Right cardiac atrium (tissue), 5 donors: ENCODE data around the gene HSD3B7. TPM values are rescaled to one million over a fixed set of nuclear protein-coding genes. Genes with fewer than 3 reads are reported as not detected.

Experiments
- ATAC-seq, 2 donors: fragments of 200-7000 bp; cut with Tn5 transposase; one replicate each; pipeline versions ENCODE4 v1.8.0 to v1.9.1; 2020; ENCODE audit warnings: moderate library complexity in 2 of 2, mild to moderate bottlenecking in 1 of 2
- DNase-seq, 3 donors: peaks; one replicate each; pipeline ENCODE4 v3.0.0-alpha.2; 2020
- H3K27ac ChIP-seq: one replicate; pipeline ENCODE4 v1.5.1; 2013; ENCODE audit warnings: mild to moderate bottlenecking, low read length, control low read depth, moderate library complexity
- H3K27me3 ChIP-seq: one replicate; pipeline ENCODE4 v1.6.1; 2013; ENCODE audit not compliant: control insufficient read depth, insufficient read depth
- H3K4me1 ChIP-seq: one replicate; pipeline ENCODE4 v1.6.1; 2013; ENCODE audit warnings: low read length; ENCODE audit not compliant: control insufficient read depth, insufficient read depth
- H3K4me3 ChIP-seq: one replicate; pipeline ENCODE4 v1.5.1; 2013; ENCODE audit warnings: low read length, control low read depth
- H3K9me3 ChIP-seq: one replicate; pipeline ENCODE4 v1.6.1; 2013; ENCODE audit warnings: low read length; ENCODE audit not compliant: control insufficient read depth
- WGBS: extraction: QIAGEN DNeasy Blood & Tissue Kit; methylation state at CpG from one replicate; pipeline ENCODE4 v1.1.7; 2013; 5-methylcytosine and 5-hydroxymethylcytosine counted together
- intact Hi-C, 4 donors: fragments of 100-400 bp; cut with DNase I; formaldehyde crosslinking; loops; one replicate each; pipeline versions ENCODE4 v1.11.0 to v1.14.0; 2022 to 2023
- polyA plus RNA-seq: library from polyadenylated mRNA; stranded (reverse); fragments of 200-250 nt; gene quantifications from one replicate; pipeline ENCODE4 v1.2.3, GENCODE V29; 2013
- total RNA-seq, 4 donors: library from RNA; stranded (reverse); fragmentation: NEBNext Ultra II Directional; extraction: Animal tissue kit (Norgen Biotek cat#: 25700); gene quantifications; one replicate each; pipeline ENCODE4 v1.2.1, GENCODE V29; 2021
- donor health status: healthy with polysubstance abuse.
- donor health status: DM: no; HTN: yes; CAD: no.
- donor health status: DM: no; HTN: no; CAD: no.
- donor health status: DM: no; HTN: yes; CAD: no; lungs with severe emphysema.
- donor health status: DM: yes; HTN: yes; CAD: no.

Gene HSD3B7
- total and polyA plus RNA-seq, 5 donors: 4.1 to 7.4 (median 6.4) TPM

DNA sequence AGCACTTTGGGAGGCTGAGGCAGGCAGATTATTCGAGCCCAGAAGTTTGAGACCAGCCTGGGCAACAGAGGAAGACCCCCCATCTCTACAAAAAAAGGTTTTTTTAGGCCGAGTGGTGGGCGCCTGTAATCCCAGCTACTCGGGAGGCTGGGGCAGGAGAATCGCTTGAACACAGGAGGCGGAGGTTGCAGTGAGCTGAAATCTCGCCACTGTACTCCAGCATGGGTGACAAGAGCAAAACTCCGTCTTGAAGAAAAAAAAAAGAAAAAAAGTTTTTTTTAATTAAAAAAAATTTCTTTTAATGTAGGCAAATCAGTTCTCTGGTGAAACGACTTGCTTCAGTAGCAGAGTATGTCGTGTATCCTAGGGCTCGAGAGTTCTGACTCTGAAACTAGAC is 10.9 kb downstream of the HSD3B7 start:
- Histone ChIP-seq H3K4me3 (no peak overlapping the region), H3K4me1 (no peaks in the 10 kb centered on the region), H3K27ac (no peak overlapping the region), H3K9me3 (no peaks in the 10 kb centered on the region), H3K27me3 (no peaks in the 10 kb centered on the region)
- WGBS: 81% methylated on average over 11 of the region's 11 CpGs
- no peak for DNase-seq
- ATAC-seq: no peak
- intact Hi-C loops: no loop called here

DNA sequence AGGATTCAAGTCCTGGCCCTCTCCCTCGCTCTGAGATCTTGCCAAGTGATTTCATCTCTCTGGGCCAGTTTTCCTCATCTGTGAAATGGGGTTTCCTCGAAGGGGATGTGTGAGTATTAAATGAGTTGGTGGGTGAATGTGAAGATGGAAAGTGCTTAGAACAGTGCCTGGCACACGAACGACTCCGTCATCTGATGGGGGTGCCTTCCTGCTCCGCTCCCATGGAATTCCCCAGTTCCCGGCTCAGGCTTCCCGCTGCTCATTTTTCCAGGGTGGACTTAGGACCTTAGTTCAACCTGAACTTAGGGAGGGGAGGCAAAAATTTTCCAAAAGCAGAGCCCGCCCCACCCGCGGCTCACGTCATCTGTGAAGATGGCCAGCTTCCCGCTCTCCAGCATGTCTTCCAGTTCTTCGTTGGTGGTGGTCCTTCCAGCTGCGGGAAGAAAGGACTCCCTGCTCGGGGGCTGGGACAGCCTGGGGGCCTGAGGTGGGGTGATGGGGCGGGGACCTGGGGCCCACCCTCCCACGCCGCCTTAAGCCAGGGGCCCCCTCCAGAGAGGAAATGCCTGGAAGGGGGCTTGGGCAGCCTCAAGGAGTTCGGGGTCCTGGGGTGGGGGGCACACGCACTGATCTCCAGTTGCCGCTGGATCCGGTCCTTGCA is 11.4 kb downstream of the HSD3B7 start:
- Histone ChIP-seq H3K4me1 (no peaks in the 10 kb centered on the region), H3K9me3 (no peaks in the 10 kb centered on the region), H3K4me3 (peak overlapping the region; percentile 31), H3K27me3 (no peaks in the 10 kb centered on the region), H3K27ac (no peak overlapping the region)
- peak; percentile 11 to 55 for ATAC-seq
- intact Hi-C loops: no loop called here
- WGBS: 25% methylated on average over 23 of the region's 23 CpGs
- DNase-seq: peak; percentile 46 to 77 (median 76)

DNA sequence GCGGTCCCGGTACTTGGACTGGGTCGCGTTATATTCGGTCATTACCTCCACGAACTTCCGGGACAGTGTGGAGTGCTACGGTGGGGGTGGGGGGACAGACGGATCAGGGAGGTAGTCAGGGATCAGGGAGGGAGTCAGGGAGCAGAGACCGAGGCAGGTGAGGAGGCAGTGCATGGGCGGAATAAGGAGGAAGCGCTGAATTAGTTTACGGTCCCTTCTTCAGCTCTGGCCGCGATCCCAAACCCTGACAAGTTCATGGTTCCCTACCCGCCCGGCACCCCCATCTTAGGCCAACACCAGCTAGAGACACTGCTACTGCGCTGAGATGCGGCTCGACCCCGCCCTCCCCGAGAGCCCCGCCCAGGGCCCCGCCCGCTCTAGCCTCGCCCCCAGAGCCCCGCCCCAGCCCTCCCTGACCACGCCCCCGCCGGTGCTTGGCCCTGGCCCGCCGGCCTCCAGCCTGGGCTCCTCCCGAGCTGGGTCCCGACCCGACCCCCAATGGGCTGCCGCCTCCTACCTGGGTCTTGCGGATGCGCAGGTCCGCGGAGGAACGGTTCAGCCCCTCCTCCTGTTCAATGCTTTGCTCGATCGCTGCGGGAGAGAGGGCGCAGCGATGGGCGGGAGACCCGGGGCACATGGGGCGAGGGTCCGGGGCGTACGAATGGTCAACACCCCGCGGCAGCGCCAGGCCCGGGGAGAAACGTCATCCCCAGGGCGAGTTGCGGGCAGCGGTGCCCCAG is 12.1 kb downstream of the HSD3B7 start:
- peak; percentile 86 to 94 (median 93) for DNase-seq
- peak; percentile 95 to 96 for ATAC-seq
- Histone ChIP-seq H3K9me3 (no peaks in the 10 kb centered on the region), H3K4me1 (no peaks in the 10 kb centered on the region), H3K27ac (no peak overlapping the region), H3K4me3 (peak overlapping the region; percentile 31), H3K27me3 (no peaks in the 10 kb centered on the region)
- WGBS: 3% methylated on average over 60 of the region's 60 CpGs
- intact Hi-C loops: no loop called here

DNA sequence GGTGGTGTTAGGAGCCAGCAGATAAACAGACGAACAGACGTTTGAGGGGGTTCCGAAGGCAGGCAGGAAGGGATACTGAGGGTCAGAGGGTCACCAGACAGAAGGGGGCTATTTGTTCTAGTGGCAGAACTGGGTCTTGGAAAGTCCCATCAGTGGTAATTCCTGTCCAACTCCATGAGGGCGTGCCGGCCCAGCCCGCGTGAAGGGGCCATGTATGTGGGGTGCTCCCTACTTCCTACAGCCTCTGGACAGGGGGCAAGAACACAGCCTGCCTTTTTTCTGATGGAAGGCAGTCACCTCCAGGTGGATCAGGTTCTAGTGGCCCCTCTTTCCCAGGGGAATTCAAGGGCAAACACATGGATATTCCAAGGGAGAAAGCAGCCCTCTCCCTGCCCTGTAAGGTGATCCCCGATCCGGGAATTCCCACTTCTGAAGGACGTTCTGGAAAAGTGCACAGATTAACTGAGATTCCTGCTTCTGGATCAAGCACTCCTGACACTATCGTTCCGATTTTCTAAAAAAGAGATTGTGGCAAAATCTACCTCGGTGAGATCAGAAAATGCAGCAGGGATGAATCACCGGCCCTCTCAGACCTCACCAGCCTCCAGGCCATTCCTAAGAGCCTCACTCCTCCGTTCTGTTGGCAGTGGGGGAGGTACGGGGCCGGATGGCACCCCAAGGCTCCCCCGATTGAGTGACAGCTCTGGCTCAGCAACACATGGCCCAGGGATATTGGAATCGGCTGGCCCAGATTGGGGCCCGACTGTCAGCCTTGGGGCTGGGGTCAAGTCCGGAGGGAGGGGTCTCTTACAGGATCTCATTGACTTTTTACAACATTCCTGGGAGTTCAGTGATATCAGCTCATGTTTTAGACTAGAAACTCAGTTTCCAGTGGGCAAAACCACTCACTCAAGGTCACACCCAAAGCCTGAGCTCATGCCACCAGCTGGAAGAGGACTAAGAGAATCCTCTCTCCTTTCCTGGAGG is 13.0 kb downstream of the HSD3B7 start:
- no peaks in the 10 kb centered on the region for H3K4me1 ChIP-seq
- H3K27ac ChIP-seq: no peak overlapping the region
- DNase-seq: peak in 2 of 3 donors; percentile 50 to 60
- ATAC-seq: peak; percentile 4 to 6
- no peaks in the 10 kb centered on the region for H3K27me3 ChIP-seq
- H3K4me3 ChIP-seq: peak overlapping the region; percentile 31
- H3K9me3 ChIP-seq: no peaks in the 10 kb centered on the region
- 64% methylated on average over 21 of the region's 21 CpGs for WGBS
- intact Hi-C loops: no loop called here

DNA sequence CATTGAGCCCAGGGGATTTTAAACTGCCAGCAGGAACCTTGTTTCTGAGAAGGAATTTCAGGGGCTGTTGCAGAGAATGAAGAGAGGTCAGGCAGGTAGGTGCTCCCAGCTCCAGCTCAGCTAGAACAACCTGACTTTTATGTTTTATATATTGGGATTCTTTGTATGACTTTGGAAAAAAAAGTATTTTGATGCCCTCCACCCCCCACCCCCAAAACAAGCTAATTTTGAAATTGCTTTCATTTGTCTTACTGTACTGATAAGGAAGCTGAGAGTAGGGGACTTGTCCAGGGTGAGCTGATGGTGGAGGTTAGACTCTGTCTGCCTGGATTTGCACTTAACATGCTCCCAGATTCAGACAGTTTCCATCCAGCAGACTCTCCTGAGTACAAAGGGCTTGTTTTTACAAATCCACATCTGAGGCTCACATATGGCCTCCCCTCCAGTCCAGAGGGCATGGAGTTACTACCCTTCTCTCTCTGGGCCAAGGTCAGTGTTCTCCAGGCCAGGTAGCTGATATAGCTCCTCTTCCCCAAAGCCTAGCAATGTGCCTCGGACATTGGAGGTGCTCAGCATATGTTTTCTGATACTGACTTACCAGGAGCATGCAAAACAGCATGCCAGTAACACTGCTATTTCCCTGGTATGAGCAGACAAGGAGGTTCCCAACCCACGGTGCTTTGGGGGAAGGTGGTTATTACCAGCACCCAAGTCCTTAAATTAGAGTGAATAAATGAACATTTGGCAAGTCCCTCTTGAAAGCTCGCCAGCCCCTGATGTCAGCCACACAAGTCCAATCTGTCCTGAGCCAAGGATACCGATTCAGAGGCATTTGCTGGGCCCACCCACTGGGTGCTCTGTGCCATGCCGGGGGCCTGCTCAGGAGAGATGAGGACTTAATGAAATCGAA is 14.1 kb downstream of the HSD3B7 start:
- DNase-seq: peak in 2 of 3 donors; percentile 66 to 74
- H3K9me3 ChIP-seq: no peaks in the 10 kb centered on the region
- no peaks in the 10 kb centered on the region for H3K27me3 ChIP-seq
- H3K4me3 ChIP-seq: no peak overlapping the region
- 57% methylated on average over 6 of the region's 6 CpGs for WGBS
- intact Hi-C loops: no loop called here
- H3K4me1 ChIP-seq: no peaks in the 10 kb centered on the region
- ATAC-seq: no peak
- H3K27ac ChIP-seq: peak overlapping the region; percentile 31

DNA sequence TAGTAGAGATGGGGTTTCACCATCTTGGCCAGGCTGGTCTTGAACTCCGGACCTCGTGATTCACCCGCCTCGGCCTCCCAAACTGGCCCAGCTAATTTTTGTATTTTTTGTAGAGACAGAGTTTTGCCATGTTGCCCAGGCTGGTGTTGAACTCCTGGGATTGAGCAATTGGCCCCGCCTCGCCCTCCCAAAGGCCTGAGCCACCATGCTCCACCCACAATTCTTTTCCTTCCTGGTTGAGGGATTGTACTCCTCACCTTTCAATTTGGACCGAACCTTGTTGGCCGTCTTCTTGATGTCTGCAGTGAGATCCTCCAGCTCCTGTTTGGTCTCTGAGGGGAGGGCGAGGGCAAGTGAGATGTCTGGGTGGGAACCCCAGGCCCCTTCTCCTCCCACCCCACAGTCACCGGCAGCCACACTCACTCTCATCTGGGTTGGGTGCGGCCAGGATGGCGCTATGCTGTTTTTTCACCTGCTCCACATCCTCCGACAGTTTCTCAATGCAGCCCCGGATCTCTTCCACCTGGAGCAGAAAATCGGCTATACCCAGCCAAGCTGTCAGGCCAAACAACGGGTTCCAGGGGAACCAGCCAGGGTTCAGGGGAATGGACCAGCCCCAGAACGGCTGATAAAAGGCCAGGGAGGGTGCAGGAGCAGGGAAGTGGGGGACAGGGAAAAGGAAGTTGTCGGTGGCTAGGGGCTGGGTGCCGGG is 15.8 kb downstream of the HSD3B7 start:
- WGBS: 88% methylated on average over 19 of the region's 19 CpGs
- H3K4me1 ChIP-seq: no peaks in the 10 kb centered on the region
- H3K27ac ChIP-seq: no peak overlapping the region
- intact Hi-C loops: no loop called here
- H3K4me3 ChIP-seq: no peak overlapping the region
- DNase-seq: peak in 1 of 3 donors; percentile 33
- H3K27me3 ChIP-seq: no peaks in the 10 kb centered on the region
- no peak for ATAC-seq
- H3K9me3 ChIP-seq: no peaks in the 10 kb centered on the region

DNA sequence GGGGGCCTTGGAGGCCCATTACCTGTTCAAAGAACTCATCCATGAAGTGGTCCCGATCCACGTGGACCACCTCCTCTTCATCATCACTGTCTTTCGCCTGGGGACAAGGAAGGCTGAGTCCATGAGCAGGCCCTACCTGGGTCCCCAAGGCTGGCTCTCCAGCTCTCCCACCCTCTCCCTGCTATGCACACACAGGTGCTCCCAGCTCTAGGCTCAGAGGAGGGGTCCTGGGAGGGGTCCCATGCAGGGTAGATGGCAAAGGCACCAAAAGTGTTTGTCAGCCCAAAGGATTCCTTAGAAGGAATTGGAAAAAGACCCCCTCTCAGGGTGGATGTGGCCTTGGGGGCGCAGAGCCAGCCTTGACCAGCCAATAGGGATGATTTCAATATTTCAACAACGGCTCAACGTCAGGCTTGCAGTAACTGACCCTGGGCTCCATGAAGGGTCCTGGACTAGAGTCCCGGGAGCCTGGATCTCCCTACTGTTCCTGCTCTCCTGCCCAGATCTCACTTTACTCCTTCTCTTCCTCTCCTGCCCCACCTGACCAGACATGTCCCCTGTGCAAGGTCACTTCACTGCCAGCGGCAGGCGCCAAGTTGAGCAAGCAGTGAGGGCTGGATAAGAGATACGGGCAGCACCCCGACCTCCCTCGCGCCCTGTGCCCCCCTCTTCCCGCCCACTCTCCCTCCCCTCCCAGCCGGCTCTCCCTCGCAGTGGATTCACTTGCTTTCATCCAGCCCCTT is 16.7 kb downstream of the HSD3B7 start:
- Histone ChIP-seq H3K4me3 (no peak overlapping the region), H3K9me3 (no peaks in the 10 kb centered on the region), H3K27ac (no peak overlapping the region), H3K27me3 (no peaks in the 10 kb centered on the region), H3K4me1 (no peaks in the 10 kb centered on the region)
- intact Hi-C loops: no loop called here
- DNase-seq: peak in 2 of 3 donors; percentile 58 to 62
- 50% methylated on average over 16 of the region's 16 CpGs for WGBS
- ATAC-seq: no peak

DNA sequence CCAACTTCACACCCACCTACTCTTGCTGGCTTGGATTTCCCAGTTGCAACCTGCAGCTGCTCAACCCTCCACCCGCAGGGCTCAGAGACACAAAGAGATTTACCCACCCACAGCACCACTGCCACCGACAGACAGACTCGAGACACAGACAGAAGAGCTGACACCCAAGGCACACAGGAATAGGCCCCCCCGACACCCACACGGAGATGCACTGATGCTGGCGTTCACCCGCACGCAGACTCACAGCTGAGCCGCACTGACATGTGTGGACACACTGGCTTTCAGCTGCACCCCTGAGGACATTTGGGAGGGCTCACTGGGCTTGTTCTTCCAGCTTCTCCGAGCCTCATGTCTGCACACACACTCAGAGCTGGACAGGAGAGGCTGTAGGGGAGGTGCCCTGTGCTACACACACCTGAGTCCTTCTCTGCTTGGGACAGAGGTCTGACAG is 17.3 kb downstream of the HSD3B7 start:
- intact Hi-C loops: no loop called here
- Histone ChIP-seq H3K4me3 (no peak overlapping the region), H3K4me1 (no peaks in the 10 kb centered on the region), H3K9me3 (no peaks in the 10 kb centered on the region), H3K27me3 (no peaks in the 10 kb centered on the region), H3K27ac (no peak overlapping the region)
- WGBS: 64% methylated on average over 10 of the region's 10 CpGs
- ATAC-seq (no peak), DNase-seq (peak in 2 of 3 donors; percentile 24 to 39)

DNA sequence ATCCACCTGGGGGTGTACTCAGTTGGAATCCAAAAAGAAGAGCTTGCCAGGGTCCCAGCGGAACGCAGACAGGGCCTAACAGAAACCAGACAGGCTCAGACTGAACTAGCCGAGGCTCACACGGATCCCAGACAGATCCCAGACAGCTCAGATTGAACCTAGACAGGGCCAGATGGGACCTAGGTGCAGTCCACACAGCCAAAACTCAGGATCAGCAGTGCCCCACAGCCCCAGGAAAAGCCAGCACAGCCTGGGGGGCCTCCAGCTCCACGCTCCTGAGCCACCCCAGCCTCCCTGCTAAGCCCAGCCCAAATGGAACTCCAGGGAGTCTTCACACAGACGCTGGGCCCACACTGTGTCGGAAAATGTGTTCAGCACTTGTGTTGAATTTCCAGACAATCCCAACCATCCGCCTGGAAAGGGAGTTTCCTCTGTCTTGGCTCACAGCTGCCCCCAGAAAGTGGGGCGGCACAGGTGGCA is 17.9 kb downstream of the HSD3B7 start:
- DNase-seq (peak in 2 of 3 donors; percentile 13 to 31), ATAC-seq (no peak)
- no peaks in the 10 kb centered on the region for H3K4me1 ChIP-seq
- no peak overlapping the region for H3K27ac ChIP-seq
- H3K4me3 ChIP-seq: no peak overlapping the region
- no peaks in the 10 kb centered on the region for H3K27me3 ChIP-seq
- intact Hi-C loops: no loop called here
- 82% methylated on average over 9 of the region's 9 CpGs for WGBS
- H3K9me3 ChIP-seq: no peaks in the 10 kb centered on the region
